HepG2 (cell line): ENCODE data around the gene OVCH1. TPM values are rescaled to one million over a fixed set of nuclear protein-coding genes. Genes with fewer than 3 reads are reported as not detected.
A peak's percentile ranks its signal among the peaks of the same experiment; 100 is the strongest.

ENCODE experiments used
- DMAP1 ChIP-seq: IDR thresholded peaks from 2 replicates; pipeline ENCODE4 v1.6.1; 2016
- IRF9 ChIP-seq: sonication (generic); formaldehyde crosslinking; IDR thresholded peaks from 2 replicates; pipeline ENCODE4 v1.8.0; 2022; ENCODE audit warnings: missing genetic modification reagents, mild to moderate bottlenecking, borderline replicate concordance
- IRX3 ChIP-seq: sonication (generic); formaldehyde crosslinking; IDR thresholded peaks from 2 replicates; pipeline ENCODE4 v1.8.1; 2023; ENCODE audit warnings: mild to moderate bottlenecking, low read depth, missing genetic modification reagents, borderline replicate concordance
- JUN ChIP-seq: sonication (generic); formaldehyde crosslinking; IDR thresholded peaks from 2 replicates; pipeline ENCODE4 v1.4.0; 2020; ENCODE audit warnings: mild to moderate bottlenecking, missing genetic modification reagents
- MXD3 ChIP-seq: IDR thresholded peaks from 2 replicates; pipeline ENCODE4 v1.6.1; 2016; ENCODE audit warnings: mild to moderate bottlenecking, missing biosample characterization, missing genetic modification reagents
- NR2F6 ChIP-seq, 2 experiments: IDR thresholded peaks; 2 replicates each; pipeline ENCODE4 v1.6.1; 2016; ENCODE audit warnings: antibody characterized with exemption in 1 of 2, mild to moderate bottlenecking in 1 of 2
- RFX1 ChIP-seq: fragments of 450-650 bp; IDR thresholded peaks from 2 replicates; pipeline ENCODE4 v1.6.1; 2017
- SIX1 ChIP-seq: sonication (generic); formaldehyde crosslinking; IDR thresholded peaks from 2 replicates; pipeline ENCODE4 v1.4.0; 2020; ENCODE audit warnings: missing genetic modification reagents, borderline replicate concordance
- SMARCE1 ChIP-seq: fragments of 450-650 bp; IDR thresholded peaks from 2 replicates; pipeline ENCODE4 v1.6.1; 2017; ENCODE audit warnings: borderline replicate concordance
- SOX13 ChIP-seq, 3 experiments: fragments of 450-650 bp in 1 of 3; sonication (generic) in 1 of 3; formaldehyde crosslinking in 1 of 3; IDR thresholded peaks in 2 of 3; conservative IDR thresholded peaks in 1 of 3; 2 replicates each; pipeline versions ENCODE4 v1.5.0 to v1.6.1; 2016 to 2020; ENCODE audit warnings: antibody characterized with exemption in 1 of 3, mild to moderate bottlenecking in 1 of 3, missing compliant biosample characterization in 1 of 3, missing genetic modification reagents in 1 of 3, moderate library complexity in 1 of 3
- TEAD2 ChIP-seq: sonication (generic); formaldehyde crosslinking; IDR thresholded peaks from 2 replicates; pipeline ENCODE4 v1.9.0; 2021; ENCODE audit warnings: missing genetic modification reagents
- YEATS2 ChIP-seq: sonication (generic); formaldehyde crosslinking; IDR thresholded peaks from 2 replicates; pipeline ENCODE4 v1.4.0; 2020; ENCODE audit warnings: missing genetic modification reagents, borderline replicate concordance
- YY1 ChIP-seq: IDR thresholded peaks from 2 replicates; pipeline ENCODE4 v1.6.1; 2011; ENCODE audit warnings: low read length, low read depth, moderate library complexity, mild to moderate bottlenecking; ENCODE audit not compliant: insufficient read depth, insufficient replicate concordance
- ZBTB8A ChIP-seq: sonication (generic); formaldehyde crosslinking; IDR thresholded peaks from 2 replicates; pipeline ENCODE4 v1.4.0; 2020; ENCODE audit warnings: mild to moderate bottlenecking, low read depth, missing genetic modification reagents, borderline replicate concordance
- ZC3H13 ChIP-seq: sonication (generic); formaldehyde crosslinking; IDR thresholded peaks from 2 replicates; pipeline ENCODE4 v1.8.1; 2023; ENCODE audit warnings: mild to moderate bottlenecking, missing genetic modification reagents, moderate library complexity
- ZFP91 ChIP-seq: sonication (generic); formaldehyde crosslinking; IDR thresholded peaks from 2 replicates; pipeline ENCODE4 v1.9.0; 2022; ENCODE audit warnings: missing genetic modification reagents, mild to moderate bottlenecking, borderline replicate concordance
- ZNF136 ChIP-seq: sonication (generic); formaldehyde crosslinking; IDR thresholded peaks from 2 replicates; pipeline ENCODE4 v1.8.1; 2022; ENCODE audit warnings: low read depth, mild to moderate bottlenecking, moderate library complexity, missing genetic modification reagents
- ZNF34 ChIP-seq: sonication (generic); formaldehyde crosslinking; IDR thresholded peaks from 2 replicates; pipeline ENCODE4 v1.4.0; 2020; ENCODE audit warnings: mild to moderate bottlenecking, missing genetic modification reagents, borderline replicate concordance
- ZNF609 ChIP-seq: sonication (generic); formaldehyde crosslinking; IDR thresholded peaks from 2 replicates; pipeline ENCODE4 v1.4.0; 2020; ENCODE audit warnings: mild to moderate bottlenecking, missing genetic modification reagents, borderline replicate concordance
- ZNF703 ChIP-seq: sonication (generic); formaldehyde crosslinking; IDR thresholded peaks from 2 replicates; pipeline ENCODE4 v1.5.1; 2020; ENCODE audit warnings: missing genetic modification reagents, mild to moderate bottlenecking, moderate library complexity, borderline replicate concordance
- polyA plus RNA-seq, 8 experiments: library from polyadenylated mRNA; depleted of rRNA in 3 of 8; stranded (reverse) in 7 of 8; unstranded in 1 of 8; fragments of >200 nt; fragmentation: Illumina TruSeq in 4 of 8; extraction: Trizol in 4 of 8; gene quantifications; 2 replicates each; pipeline versions ENCODE4 v1.2.1 to v1.2.3, GENCODE V29; 2011 to 2016; ENCODE audit warnings: low read depth in 4 of 8, missing spikeins in 1 of 8, mixed read lengths in 1 of 8; ENCODE audit not compliant: insufficient read depth in 1 of 8
- total RNA-seq, 5 experiments: library from RNA; depleted of rRNA; stranded (reverse); fragments of >200 nt; fragmentation: Illumina TruSeq; extraction: Trizol; gene quantifications; 2 replicates each; pipeline ENCODE4 v1.2.3, GENCODE V29; 2016; ENCODE audit warnings: low read depth in 1 of 5

OVCH1 gene
- total and polyA plus RNA-seq, 2 of the 13 experiments (the other 11 are each of a cell fraction or from before 2014, with no cell fraction given), result not detected

- TF ChIP-seq ZNF34 (CRISPR knock-in tag) (no peak), ZBTB8A (CRISPR knock-in tag) (no peak), YEATS2 (peak; percentile 93; the same call in 1 of the 2 replicates), RFX1 (no peak), SIX1 (no peak), IRF9 (CRISPR knock-in tag) (no peak), ZNF136 (CRISPR knock-in tag) (no peak; the same call in 1 of the 2 replicates), NR2F6 (IDR thresholded peaks at IDR 0.05) (no peak), NR2F6 (CRISPR knock-in tag; IDR thresholded peaks at IDR 0.05) (no peak), MXD3 (CRISPR knock-in tag) (no peak), SMARCE1 (no peak), JUN (CRISPR knock-in tag) (no peak), DMAP1 (CRISPR knock-in tag) (no peak), ZC3H13 (CRISPR knock-in tag) (no peak), YY1 (peak; percentile 94), TEAD2 (CRISPR knock-in tag) (no peak), SOX13 (IDR thresholded peaks at IDR 0.05) (no peak), SOX13 (CRISPR knock-in tag; conservative IDR thresholded peaks at IDR 0.05 in 1 of 2, IDR thresholded peaks at IDR 0.05 in 1 of 2) (peak in 1 of 2 experiments; percentile 57; a peak in 1 of 4 replicates), ZNF703 (CRISPR knock-in tag) (no peak), ZNF609 (no peak), ZFP91 (peak; percentile 99), IRX3 (CRISPR knock-in tag) (no peak)
Measured at GRCh38 chr12:29380536-29381523, 116.7 kb downstream of the OVCH1 start, which contains the start of gene ERGIC2 (continued).
